GM19025 (cell line): ENCODE results near the gene CNFN.

Experiments
- ATAC-seq: cut with Tn5 transposase; IDR thresholded peaks from one replicate; pipeline ENCODE4 v1.9.1; 2021; ENCODE audit warnings: mild to moderate bottlenecking, low read depth, moderate library complexity; ENCODE audit not compliant: unreplicated experiment

The CNFN gene

GRCh38 chr19:42376177-42376555, 13.9 kb downstream of the CNFN start:
- no peak for ATAC-seq

- no peak for ATAC-seq
Observed at GRCh38 chr19:42375415-42376176, 14.5 kb downstream of the CNFN start.

- ATAC-seq: no peak
Observed at GRCh38 chr19:42374826-42375376, 15.2 kb downstream of the CNFN start.

- no peak for ATAC-seq
Observed at GRCh38 chr19:42370626-42371175, 19.4 kb downstream of the CNFN start.

GRCh38 chr19:42370068-42370520, 20.0 kb downstream of the CNFN start:
- no peak for ATAC-seq

GRCh38 chr19:42369433-42370067, 20.5 kb downstream of the CNFN start:
- ATAC-seq: no peak

- ATAC-seq: no peak
Observed at GRCh38 chr19:42368765-42369164, 21.3 kb downstream of the CNFN start.

GRCh38 chr19:42368360-42368759, 21.7 kb downstream of the CNFN start:
- no peak for ATAC-seq

GRCh38 chr19:42367929-42368328, 22.2 kb downstream of the CNFN start:
- ATAC-seq: no peak

- ATAC-seq: no peak
Observed at GRCh38 chr19:42366673-42367072, 23.4 kb downstream of the CNFN start.

GRCh38 chr19:42363614-42364346, 26.3 kb downstream of the CNFN start:
- no peak for ATAC-seq

GRCh38 chr19:42362891-42363440, 27.1 kb downstream of the CNFN start:
- ATAC-seq: no peak

- ATAC-seq: no peak
Observed at GRCh38 chr19:42362342-42362741, 27.8 kb downstream of the CNFN start.

- ATAC-seq: no peak
Observed at GRCh38 chr19:42361545-42361910, 28.6 kb downstream of the CNFN start.

GRCh38 chr19:42360787-42361544, 29.1 kb downstream of the CNFN start:
- no peak for ATAC-seq

GRCh38 chr19:42357290-42357689, 32.8 kb downstream of the CNFN start:
- ATAC-seq: no peak

GRCh38 chr19:42356686-42357085, 33.4 kb downstream of the CNFN start:
- ATAC-seq: no peak

- ATAC-seq: no peak
Observed at GRCh38 chr19:42355896-42356295, 34.2 kb downstream of the CNFN start.

GRCh38 chr19:42353341-42354015, 36.6 kb downstream of the CNFN start:
- no peak for ATAC-seq
